Measurements from ENCODE around the gene SNAP29. TPM values are rescaled to one million over a fixed set of nuclear protein-coding genes. Genes with fewer than 3 reads are reported as not detected.

The SNAP29 gene
- total RNA-seq, 1 donor from 2014 or later: 18.3 TPM

DNA sequence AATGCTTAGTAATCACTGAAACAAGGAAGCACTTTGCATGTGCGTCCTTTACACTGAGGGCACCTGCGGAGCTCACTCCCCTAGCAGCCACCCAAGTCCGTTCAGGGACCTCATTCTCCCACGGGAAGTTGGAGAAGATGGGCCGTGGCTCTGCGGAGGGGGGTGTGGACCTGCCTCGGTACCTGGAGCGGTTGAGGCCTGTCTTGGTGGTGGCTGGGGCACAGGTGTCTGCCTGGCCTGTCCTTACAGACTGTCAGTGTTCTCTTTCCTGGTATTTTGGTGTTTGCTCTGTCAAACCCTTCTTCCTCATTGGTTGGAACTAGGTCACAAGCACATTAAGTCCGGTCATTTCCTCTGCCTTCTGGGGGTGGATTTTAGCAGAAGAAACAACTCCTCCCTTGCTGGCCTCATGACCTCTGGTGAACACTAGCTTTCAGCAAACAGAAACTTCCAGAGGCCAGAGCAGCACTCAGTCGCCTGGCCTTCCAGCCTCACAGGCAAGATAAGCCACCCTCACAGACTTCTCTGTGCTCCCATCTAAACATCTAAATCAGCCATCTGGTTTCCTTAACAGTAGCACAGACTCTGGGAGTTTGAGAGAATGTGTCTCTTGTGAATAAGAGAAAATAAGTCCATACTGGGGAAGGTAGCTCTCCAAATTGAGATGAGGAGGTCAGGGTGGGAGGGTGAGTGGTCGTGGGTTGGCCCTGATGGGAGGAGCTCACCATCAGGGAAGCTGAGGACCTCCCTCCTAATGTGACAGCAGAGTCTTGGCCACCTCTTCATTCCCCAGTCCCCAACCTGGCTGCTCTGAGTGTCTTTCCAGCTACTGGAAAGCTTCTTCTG is 8.6 kb downstream of the SNAP29 start:
- no peak for DNase-seq (ENCODE audit: low read depth)
- Histone ChIP-seq H3K27me3 (ENCODE audit: control insufficient read depth, insufficient read depth, low read length) (no peaks in the 10 kb centered on the region), H3K4me3 (ENCODE audit: low read depth, low read length) (no peak overlapping the region), H3K36me3 (ENCODE audit: control insufficient read depth, insufficient read depth, low read length) (no peaks in the 10 kb centered on the region)
- TF ChIP-seq, protein P1, sequence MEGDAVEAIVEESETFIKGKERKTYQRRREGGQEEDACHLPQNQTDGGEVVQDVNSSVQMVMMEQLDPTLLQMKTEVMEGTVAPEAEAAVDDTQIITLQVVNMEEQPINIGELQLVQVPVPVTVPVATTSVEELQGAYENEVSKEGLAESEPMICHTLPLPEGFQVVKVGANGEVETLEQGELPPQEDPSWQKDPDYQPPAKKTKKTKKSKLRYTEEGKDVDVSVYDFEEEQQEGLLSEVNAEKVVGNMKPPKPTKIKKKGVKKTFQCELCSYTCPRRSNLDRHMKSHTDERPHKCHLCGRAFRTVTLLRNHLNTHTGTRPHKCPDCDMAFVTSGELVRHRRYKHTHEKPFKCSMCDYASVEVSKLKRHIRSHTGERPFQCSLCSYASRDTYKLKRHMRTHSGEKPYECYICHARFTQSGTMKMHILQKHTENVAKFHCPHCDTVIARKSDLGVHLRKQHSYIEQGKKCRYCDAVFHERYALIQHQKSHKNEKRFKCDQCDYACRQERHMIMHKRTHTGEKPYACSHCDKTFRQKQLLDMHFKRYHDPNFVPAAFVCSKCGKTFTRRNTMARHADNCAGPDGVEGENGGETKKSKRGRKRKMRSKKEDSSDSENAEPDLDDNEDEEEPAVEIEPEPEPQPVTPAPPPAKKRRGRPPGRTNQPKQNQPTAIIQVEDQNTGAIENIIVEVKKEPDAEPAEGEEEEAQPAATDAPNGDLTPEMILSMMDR (IDR thresholded peaks at IDR 0.05; ENCODE audit: insufficient read depth, low read length, poor library complexity, severe bottlenecking): no peak

DNA sequence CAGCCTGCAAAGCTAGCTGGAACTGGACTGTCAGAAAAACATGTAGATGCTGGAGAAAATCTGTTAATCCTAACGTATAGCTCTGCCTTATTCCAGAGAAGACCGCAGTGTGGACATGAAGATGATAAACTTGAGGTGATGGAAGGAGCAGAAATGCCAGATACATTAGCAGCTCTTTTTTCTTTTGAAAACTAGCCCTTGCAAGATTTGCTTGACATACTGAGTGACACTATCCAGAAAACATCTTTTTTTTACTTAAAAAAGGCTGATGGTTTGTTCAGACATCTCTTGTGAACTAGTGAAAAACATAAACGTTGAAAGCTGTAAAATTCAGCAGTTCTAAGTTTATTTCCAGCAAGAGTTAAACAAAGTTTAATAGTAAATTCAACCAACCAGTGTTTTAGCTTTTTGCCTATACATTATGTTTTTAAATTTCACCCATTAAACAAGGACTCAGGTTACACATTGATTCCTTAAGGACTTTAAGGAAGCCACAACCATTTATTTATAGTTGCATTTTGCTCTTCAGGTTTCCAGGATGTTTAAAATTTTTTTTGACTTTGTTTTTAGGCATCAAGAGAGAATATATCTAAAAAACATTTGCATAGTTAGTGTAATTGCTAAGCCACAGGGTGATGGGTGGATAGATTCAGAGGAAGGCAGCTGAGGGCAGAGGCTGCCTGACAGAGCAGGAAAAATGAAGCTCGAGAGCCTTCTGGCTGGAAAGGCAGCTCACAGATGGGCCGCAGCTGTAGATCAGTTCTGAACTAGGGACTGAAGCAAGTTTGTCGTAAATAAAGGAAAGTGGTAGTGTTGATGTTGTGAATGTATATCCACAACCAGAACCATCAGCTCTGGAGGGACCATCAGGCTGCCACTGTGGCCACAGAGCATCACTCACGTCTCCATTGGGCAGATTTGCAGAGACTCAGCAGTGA is 9.5 kb downstream of the SNAP29 start:
- TF ChIP-seq, protein P1 (IDR thresholded peaks at IDR 0.05; ENCODE audit: insufficient read depth, low read length, poor library complexity, severe bottlenecking): no peak
- no peaks in the 10 kb centered on the region for H3K27me3 ChIP-seq (ENCODE audit: control insufficient read depth, insufficient read depth, low read length)
- H3K36me3 ChIP-seq (ENCODE audit: control insufficient read depth, insufficient read depth, low read length): no peaks in the 10 kb centered on the region
- DNase-seq (ENCODE audit: low read depth): no peak
- no peak overlapping the region for H3K4me3 ChIP-seq (ENCODE audit: low read depth, low read length)

DNA sequence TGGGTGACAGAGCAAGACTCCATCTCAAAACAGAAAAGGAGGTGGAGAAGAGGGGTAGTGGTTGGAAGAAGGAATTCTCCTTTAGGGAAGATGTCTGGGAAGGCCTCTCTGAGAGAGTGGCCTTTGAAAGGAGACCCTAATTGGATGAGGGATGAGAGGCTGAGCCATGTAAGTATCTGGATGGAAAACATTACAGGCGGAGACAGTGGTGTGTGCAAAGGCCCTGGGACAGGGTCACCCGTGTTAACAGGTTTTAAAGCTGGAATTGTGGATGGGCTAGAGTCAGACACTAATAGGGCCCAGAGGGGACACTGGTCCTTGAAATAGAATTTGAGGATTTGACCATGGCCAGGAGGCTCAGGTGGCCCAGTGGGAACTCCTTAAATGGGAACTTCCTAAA is 10.4 kb downstream of the SNAP29 start:
- DNase-seq (ENCODE audit: low read depth): no peak
- Histone ChIP-seq H3K36me3 (ENCODE audit: control insufficient read depth, insufficient read depth, low read length) (no peaks in the 10 kb centered on the region), H3K4me3 (ENCODE audit: low read depth, low read length) (no peak overlapping the region), H3K27me3 (ENCODE audit: control insufficient read depth, insufficient read depth, low read length) (no peaks in the 10 kb centered on the region)
- TF ChIP-seq, protein P1 (IDR thresholded peaks at IDR 0.05; ENCODE audit: insufficient read depth, low read length, poor library complexity, severe bottlenecking): no peak

DNA sequence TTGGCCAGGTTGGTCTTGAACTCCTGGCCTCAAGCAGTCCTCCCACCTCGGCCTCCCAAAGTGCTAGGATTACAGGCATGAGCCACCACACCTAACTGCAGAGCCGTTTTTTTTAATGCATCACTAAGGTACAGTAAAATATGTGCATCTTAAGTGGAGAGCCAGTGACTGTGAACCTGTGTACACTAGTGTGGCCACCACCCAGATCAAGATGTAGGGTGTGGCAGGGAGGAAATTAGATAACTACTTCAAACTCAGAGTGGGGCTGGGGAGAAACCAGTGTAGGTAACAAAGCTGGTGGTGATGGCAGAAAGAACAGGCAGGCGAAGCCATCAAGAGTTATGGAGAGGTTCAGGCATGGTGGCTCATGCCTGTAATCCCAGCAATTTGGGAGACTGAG is 14.4 kb downstream of the SNAP29 start:
- TF ChIP-seq, protein P1 (IDR thresholded peaks at IDR 0.05; ENCODE audit: insufficient read depth, low read length, poor library complexity, severe bottlenecking): no peak
- Histone ChIP-seq H3K27me3 (ENCODE audit: control insufficient read depth, insufficient read depth, low read length) (no peaks in the 10 kb centered on the region), H3K4me3 (ENCODE audit: low read depth, low read length) (no peak overlapping the region), H3K36me3 (ENCODE audit: control insufficient read depth, insufficient read depth, low read length) (no peaks in the 10 kb centered on the region)
- no peak for DNase-seq (ENCODE audit: low read depth)

DNA sequence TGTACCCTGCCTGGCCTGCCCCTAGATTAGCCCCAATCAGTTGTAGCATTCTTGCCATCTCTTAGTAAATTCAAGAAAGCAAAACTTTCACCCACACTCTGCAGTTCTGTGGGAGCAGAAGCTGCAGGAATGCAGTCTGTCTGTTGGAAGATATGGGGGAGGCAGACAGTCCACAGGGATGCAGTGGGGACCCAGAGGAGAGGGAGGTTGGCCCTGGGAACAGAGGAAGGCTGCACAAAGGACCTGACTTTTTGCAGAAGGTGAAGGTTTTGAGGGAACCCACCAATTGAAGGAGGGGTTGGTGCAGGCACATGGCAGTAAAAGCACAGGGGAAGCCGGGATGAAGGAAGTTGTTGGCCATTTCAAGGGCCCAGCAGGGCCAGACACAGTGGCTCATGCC is 16.5 kb downstream of the SNAP29 start:
- no peaks in the 10 kb centered on the region for H3K36me3 ChIP-seq (ENCODE audit: control insufficient read depth, insufficient read depth, low read length)
- TF ChIP-seq, protein P1 (IDR thresholded peaks at IDR 0.05; ENCODE audit: insufficient read depth, low read length, poor library complexity, severe bottlenecking): no peak
- H3K27me3 ChIP-seq (ENCODE audit: control insufficient read depth, insufficient read depth, low read length): no peaks in the 10 kb centered on the region
- no peak overlapping the region for H3K4me3 ChIP-seq (ENCODE audit: low read depth, low read length)
- no peak for DNase-seq (ENCODE audit: low read depth)
